A549 (cell line): ENCODE results near the gene DTX3. TPM values are rescaled to one million over a fixed set of nuclear protein-coding genes. Genes with fewer than 3 reads are reported as not detected.

Experiments used
- ATAC-seq, 2 experiments: fragments of 200-7000 bp in 1 of 2; fragments of >200 bp in 1 of 2; cut with Nextera tagmentation in 1 of 2; cut with Tn5 transposase in 1 of 2; 3 replicates each; pipeline versions ENCODE4 v1.8.0 to v1.9.1; 2018 to 2020; ENCODE audit warnings: mild to moderate bottlenecking in 1 of 2, moderate library complexity in 1 of 2
- CTCF ChIA-PET: fragments of 300-600 bp; sonication (Branson Sonifier 250); formaldehyde crosslinking; extraction: SDS; loops from one replicate; lab custom pipeline; 2021; ENCODE audit warnings: antibody characterized with exemption, inconsistent platforms; lab: Yijun Ruan, JAX
- POLR2A ChIA-PET: fragments of 350-600 bp; formaldehyde crosslinking; extraction: SDS; loops from one replicate; lab custom pipeline; 2021; ENCODE audit warnings: antibody characterized with exemption, inconsistent platforms; lab: Yijun Ruan, JAX
- DNase-seq, 2 experiments: peaks; one replicate each; pipeline versions ENCODE4 v3.0.0 to v3.0.0-alpha.2; 2011 to 2016; ENCODE audit warnings: low read depth in 1 of 2, low spot score in 1 of 2
- FAIRE-seq: peaks from 2 replicates; lab custom pipeline; 2011; peaks lifted over from hg19 to GRCh38; lab: Jason Lieb, UNC
- H3K27ac ChIP-seq, 2 experiments: fragments of >200 bp; sonication (Bioruptor Twin); formaldehyde crosslinking; 3 replicates each; pipeline ENCODE4 v1.5.1; 2016 to 2017
- H3K4me1 ChIP-seq: fragments of >200 bp; sonication (Bioruptor Twin); formaldehyde crosslinking; 3 replicates; pipeline ENCODE4 v1.6.1; 2016
- H3K4me2 ChIP-seq: fragments of >200 bp; sonication (Bioruptor Twin); formaldehyde crosslinking; 3 replicates; pipeline ENCODE4 v1.6.1; 2016
- H3K4me3 ChIP-seq: fragments of >200 bp; sonication (Bioruptor Twin); formaldehyde crosslinking; 3 replicates; pipeline ENCODE4 v1.5.1; 2016
- H3K9me3 ChIP-seq: fragments of >200 bp; sonication (Bioruptor Twin); formaldehyde crosslinking; 3 replicates; pipeline ENCODE4 v1.6.1; 2016
- CTCF ChIP-seq: fragments of >200 bp; sonication (Bioruptor Twin); formaldehyde crosslinking; IDR thresholded peaks from 3 replicates; pipeline ENCODE4 v1.5.1; 2016
- FOSB ChIP-seq: fragments of 250-450 bp; sonication (Bioruptor Pico); IDR thresholded peaks from 2 replicates; pipeline ENCODE4 v1.5.0; 2020; ENCODE audit warnings: mild to moderate bottlenecking, moderate library complexity
- FOSL2 ChIP-seq, 2 experiments: fragments of 450-650 bp in 1 of 2; fragments of >200 bp in 1 of 2; sonication (Bioruptor Twin) in 1 of 2; formaldehyde crosslinking; IDR thresholded peaks; 2 replicates each; pipeline versions ENCODE4 v1.5.0 to v1.6.1; 2016 to 2020; ENCODE audit warnings: mild to moderate bottlenecking in 1 of 2, moderate library complexity in 1 of 2
- FOXS1 ChIP-seq: fragments of 250-450 bp; sonication (Bioruptor Pico); IDR thresholded peaks from 2 replicates; pipeline ENCODE4 v1.5.0; 2020; ENCODE audit warnings: mild to moderate bottlenecking, moderate library complexity
- HOXA7 ChIP-seq: fragments of 250-450 bp; sonication (Bioruptor Pico); IDR thresholded peaks from 2 replicates; pipeline ENCODE4 v1.5.0; 2020; ENCODE audit warnings: mild to moderate bottlenecking, moderate library complexity
- KDM5A ChIP-seq: fragments of 200-600 bp; sonication (generic); IDR thresholded peaks from 2 replicates; pipeline ENCODE4 v1.6.1; 2016; ENCODE audit warnings: antibody characterized with exemption, mild to moderate bottlenecking
- NPAS2 ChIP-seq: fragments of 250-450 bp; sonication (Bioruptor Pico); IDR thresholded peaks from 2 replicates; pipeline ENCODE4 v1.8.0; 2022; ENCODE audit warnings: mild to moderate bottlenecking, moderate library complexity, borderline replicate concordance
- PHF8 ChIP-seq: fragments of 200-600 bp; sonication (generic); IDR thresholded peaks from 2 replicates; pipeline ENCODE4 v1.6.1; 2016; ENCODE audit warnings: low read depth, mild to moderate bottlenecking, antibody characterized with exemption, moderate library complexity, borderline replicate concordance
- POLR2AphosphoS2 ChIP-seq: conservative IDR thresholded peaks from 2 replicates; pipeline ENCODE4 v1.6.1; 2012; ENCODE audit warnings: low read length, improper control_type of control experiment, inconsistent platforms
- RARB ChIP-seq: fragments of 250-450 bp; sonication (Bioruptor Pico); IDR thresholded peaks from 2 replicates; pipeline ENCODE4 v1.8.0; 2021; ENCODE audit warnings: mild to moderate bottlenecking, moderate library complexity
- RCOR1 ChIP-seq: fragments of 150-350 bp; IDR thresholded peaks from 2 replicates; pipeline ENCODE4 v1.6.1; 2014; ENCODE audit warnings: antibody characterized with exemption, low read length, low read depth
- RFX5 ChIP-seq: fragments of 450-650 bp; IDR thresholded peaks from 2 replicates; pipeline ENCODE4 v1.7.1; 2014; ENCODE audit warnings: antibody characterized with exemption, mild to moderate bottlenecking, moderate library complexity
- RNF2 ChIP-seq: fragments of 200-600 bp; sonication (generic); IDR thresholded peaks from 2 replicates; pipeline ENCODE4 v1.6.1; 2016; ENCODE audit warnings: low read depth, mild to moderate bottlenecking, antibody characterized with exemption, moderate library complexity, borderline replicate concordance
- TFCP2L1 ChIP-seq: fragments of 250-450 bp; sonication (Bioruptor Pico); IDR thresholded peaks from 2 replicates; pipeline ENCODE4 v1.5.0; 2021; ENCODE audit warnings: mild to moderate bottlenecking
- WGBS: methylation state at CpG from one replicate; pipeline ENCODE4 v1.1.6; 2017; ENCODE audit errors: missing lambda C conversion rate; 5-methylcytosine and 5-hydroxymethylcytosine counted together
- polyA plus RNA-seq, 4 experiments: library from polyadenylated mRNA; depleted of rRNA in 3 of 4; stranded (reverse); fragments of >200 nt; fragmentation: RNase III in 1 of 4; extraction: RNeasy Plus Mini Kit Qiagen cat#74134 plus additional on column Dnase treatment in 1 of 4; gene quantifications; 2 replicates in 3 of 4; 3 replicates in 1 of 4; pipeline ENCODE4 v1.2.3, GENCODE V29; 2011 to 2017
- TF ChIP-seq, protein P1 (sequence below): fragments of 250-450 bp; sonication (Bioruptor Pico); IDR thresholded peaks from 2 replicates; pipeline ENCODE4 v1.5.0; 2021; ENCODE audit warnings: mild to moderate bottlenecking, moderate library complexity, borderline replicate concordance

Gene DTX3
- polyA plus RNA-seq, 2 of the 4 experiments (the other 2 are of a cell fraction), result 21.7 to 24.7 TPM

DNA sequence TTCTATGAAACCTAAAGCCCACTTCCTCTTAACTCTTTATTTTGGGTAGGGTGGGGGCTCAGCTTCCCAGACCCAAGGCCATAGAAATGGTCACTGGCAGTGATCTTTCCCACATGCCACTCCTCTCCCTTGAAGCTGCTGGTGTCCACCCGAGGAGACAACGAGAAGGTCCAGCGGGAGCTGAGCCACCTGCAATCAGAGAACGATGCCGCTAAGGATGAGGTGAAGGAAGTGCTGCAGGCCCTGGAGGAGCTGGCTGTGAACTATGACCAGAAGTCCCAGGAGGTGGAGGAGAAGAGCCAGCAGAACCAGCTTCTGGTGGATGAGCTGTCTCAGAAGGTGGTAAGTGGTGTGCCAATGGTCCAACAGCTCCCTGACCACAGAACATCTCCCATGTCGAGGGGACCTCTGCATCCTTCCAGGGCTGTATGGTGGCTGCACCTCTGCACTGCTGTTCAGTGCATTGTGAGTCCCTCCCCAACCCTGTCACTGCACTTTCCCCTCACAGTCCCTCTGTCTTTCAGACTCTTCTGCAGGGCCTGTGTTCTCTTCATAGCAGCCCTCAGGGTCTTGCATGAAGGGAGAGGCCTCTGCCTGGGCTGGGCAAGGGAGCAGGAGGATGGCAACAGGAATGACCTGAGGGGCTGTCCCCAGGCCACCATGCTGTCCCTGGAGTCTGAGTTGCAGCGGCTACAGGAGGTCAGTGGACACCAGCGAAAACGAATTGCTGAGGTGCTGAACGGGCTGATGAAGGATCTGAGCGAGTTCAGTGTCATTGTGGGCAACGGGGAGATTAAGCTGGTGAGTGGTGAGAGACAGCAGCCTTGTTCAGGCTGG lies 32.5 kb upstream of the DTX3 start:
- no peak overlapping the region for H3K4me3 ChIP-seq
- FAIRE-seq (no peak), DNase-seq (no peak), ATAC-seq (peak; percentile 17 to 28; a peak in 2 of 6 replicates)
- H3K27ac ChIP-seq, result no peak overlapping the region
- no peaks in the 10 kb centered on the region for H3K4me1 ChIP-seq
- CTCF ChIA-PET, result interaction anchor here (1.1 to 9.3 kb wide), 3 partner anchors 12 to 61 kb away, joined by 4 to 104 read pairs (median 5); partner anchors contain the start of gene B4GALNT1
- H3K4me2 ChIP-seq, result no peak overlapping the region
- H3K9me3 ChIP-seq, result no peaks in the 10 kb centered on the region
- 79% methylated on average over 12 of the region's 12 CpGs for WGBS
- POLR2A ChIA-PET, result no interaction called here
- TF ChIP-seq FOXS1 (CRISPR knock-in tag) (no peak), CTCF (no peak), RNF2 (no peak), PHF8 (no peak), NPAS2 (CRISPR knock-in tag) (no peak), POLR2AphosphoS2 (no peak), FOSL2 (IDR thresholded peaks at IDR 0.05) (no peak), FOSL2 (CRISPR knock-in tag; IDR thresholded peaks at IDR 0.05) (no peak)
- TF ChIP-seq, all 56 proteins: peak for 0

GRCh38 chr12:57574795-57575194 lies 29.8 kb upstream of the DTX3 start:
- Histone ChIP-seq H3K27ac (no peak overlapping the region), H3K9me3 (no peaks in the 10 kb centered on the region), H3K4me3 (no peak overlapping the region), H3K4me1 (peaks cover 8% of the 10 kb centered on the region), H3K4me2 (no peak overlapping the region)
- ATAC-seq (no peak), FAIRE-seq (no peak), DNase-seq (no peak)
- WGBS, result 79% methylated on average over 10 of the region's 10 CpGs
- ChIA-PET POLR2A (no interaction called here), CTCF (interaction anchor here (0.7 to 9.3 kb wide), 11 partner anchors 9 to 162 kb away, joined by 3 to 104 read pairs (median 6); partner anchors contain the start of gene B4GALNT1)
- TF ChIP-seq FOXS1 (CRISPR knock-in tag) (no peak), RARB (CRISPR knock-in tag) (no peak), RFX5 (no peak), HOXA7 (CRISPR knock-in tag) (no peak), FOSB (CRISPR knock-in tag) (no peak), RCOR1 (no peak), RNF2 (no peak), KDM5A (no peak), FOSL2 (IDR thresholded peaks at IDR 0.05) (no peak), FOSL2 (CRISPR knock-in tag; IDR thresholded peaks at IDR 0.05) (no peak), TFCP2L1 (no peak)
- TF ChIP-seq, protein P1, sequence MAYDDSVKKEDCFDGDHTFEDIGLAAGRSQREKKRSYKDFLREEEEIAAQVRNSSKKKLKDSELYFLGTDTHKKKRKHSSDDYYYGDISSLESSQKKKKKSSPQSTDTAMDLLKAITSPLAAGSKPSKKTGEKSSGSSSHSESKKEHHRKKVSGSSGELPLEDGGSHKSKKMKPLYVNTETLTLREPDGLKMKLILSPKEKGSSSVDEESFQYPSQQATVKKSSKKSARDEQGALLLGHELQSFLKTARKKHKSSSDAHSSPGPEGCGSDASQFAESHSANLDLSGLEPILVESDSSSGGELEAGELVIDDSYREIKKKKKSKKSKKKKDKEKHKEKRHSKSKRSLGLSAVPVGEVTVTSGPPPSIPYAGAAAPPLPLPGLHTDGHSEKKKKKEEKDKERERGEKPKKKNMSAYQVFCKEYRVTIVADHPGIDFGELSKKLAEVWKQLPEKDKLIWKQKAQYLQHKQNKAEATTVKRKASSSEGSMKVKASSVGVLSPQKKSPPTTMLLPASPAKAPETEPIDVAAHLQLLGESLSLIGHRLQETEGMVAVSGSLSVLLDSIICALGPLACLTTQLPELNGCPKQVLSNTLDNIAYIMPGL, result no peak
